ENCODE measurements around the gene UBA7. TPM values are rescaled to one million over a fixed set of nuclear protein-coding genes. Genes with fewer than 3 reads are reported as not detected.

The UBA7 gene
- total RNA-seq, 1 experiment from 2014 or later: 1.2 TPM

- ChIA-PET CTCF (no interaction called here), POLR2A (no interaction called here)
- no peak for ATAC-seq
- TF ChIP-seq JAZF1 (CRISPR knock-in tag; IDR thresholded peaks at IDR 0.05) (no peak), ZNF121 (CRISPR knock-in tag; IDR thresholded peaks at IDR 0.05) (0 out of 2 replicates have a peak, but pooled peaks have one; percentile 36)
- TF ChIP-seq, protein P1, sequence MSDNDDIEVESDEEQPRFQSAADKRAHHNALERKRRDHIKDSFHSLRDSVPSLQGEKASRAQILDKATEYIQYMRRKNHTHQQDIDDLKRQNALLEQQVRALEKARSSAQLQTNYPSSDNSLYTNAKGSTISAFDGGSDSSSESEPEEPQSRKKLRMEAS (CRISPR knock-in tag; IDR thresholded peaks at IDR 0.05): no peak
- Mint-ChIP-seq H3K27ac (no peak overlapping the region), H3K4me1 (no peaks in the 10 kb centered on the region), H3K36me3 (no peaks in the 10 kb centered on the region; the same call in 1 of the 2 replicates), H3K4me3 (no peak overlapping the region), H3K9me3 (no peaks in the 10 kb centered on the region), H3K27me3 (ENCODE audit: low read depth) (no peaks in the 10 kb centered on the region)
- no peak for DNase-seq (ENCODE audit: low spot score)
Measured at GRCh38 chr3:49763981-49764380, 49.8 kb downstream of the UBA7 start.

- no peaks in the 10 kb centered on the region for H3K4me1 Mint-ChIP-seq
- H3K36me3 Mint-ChIP-seq: no peaks in the 10 kb centered on the region; the same call in 1 of the 2 replicates
- H3K27ac Mint-ChIP-seq: no peak overlapping the region
- POLR2A ChIA-PET: no interaction called here
- CTCF ChIA-PET: interaction anchor here (1.6 kb wide), 1 partner anchor 149 kb away, joined by 3 read pairs; no protein-coding TSS in a partner anchor
- H3K9me3 Mint-ChIP-seq: no peaks in the 10 kb centered on the region
- ATAC-seq: no peak
- H3K4me3 Mint-ChIP-seq: no peak overlapping the region
- no peaks in the 10 kb centered on the region for H3K27me3 Mint-ChIP-seq (ENCODE audit: low read depth)
- no peak for DNase-seq (ENCODE audit: low spot score)
- TF ChIP-seq ZNF138 (CRISPR knock-in tag; conservative IDR thresholded peaks at IDR 0.05) (no peak), MYBL2 (CRISPR knock-in tag; IDR thresholded peaks at IDR 0.05) (no peak), CREB1 (CRISPR knock-in tag; IDR thresholded peaks at IDR 0.05) (no peak), AFF4 (CRISPR knock-in tag; IDR thresholded peaks at IDR 0.05; ENCODE audit: borderline replicate concordance) (no peak), IRF2 (CRISPR knock-in tag; IDR thresholded peaks at IDR 0.05; ENCODE audit: borderline replicate concordance, low read depth) (no peak), ZNF416 (CRISPR knock-in tag; IDR thresholded peaks at IDR 0.05) (no peak), ETV6 (CRISPR knock-in tag; IDR thresholded peaks at IDR 0.05) (no peak), NR3C1 (CRISPR knock-in tag; conservative IDR thresholded peaks at IDR 0.05; ENCODE audit: low read depth) (no peak), ZNF317 (CRISPR knock-in tag; IDR thresholded peaks at IDR 0.05; ENCODE audit: borderline replicate concordance, low read depth) (no peak), FOXP1 (CRISPR knock-in tag; IDR thresholded peaks at IDR 0.05; ENCODE audit: borderline replicate concordance) (no peak), E2F1 (CRISPR knock-in tag; IDR thresholded peaks at IDR 0.05) (no peak), TEAD1 (CRISPR knock-in tag; IDR thresholded peaks at IDR 0.05) (no peak), KAT7 (CRISPR knock-in tag; IDR thresholded peaks at IDR 0.05; ENCODE audit: borderline replicate concordance) (no peak)
- TF ChIP-seq, protein P2, sequence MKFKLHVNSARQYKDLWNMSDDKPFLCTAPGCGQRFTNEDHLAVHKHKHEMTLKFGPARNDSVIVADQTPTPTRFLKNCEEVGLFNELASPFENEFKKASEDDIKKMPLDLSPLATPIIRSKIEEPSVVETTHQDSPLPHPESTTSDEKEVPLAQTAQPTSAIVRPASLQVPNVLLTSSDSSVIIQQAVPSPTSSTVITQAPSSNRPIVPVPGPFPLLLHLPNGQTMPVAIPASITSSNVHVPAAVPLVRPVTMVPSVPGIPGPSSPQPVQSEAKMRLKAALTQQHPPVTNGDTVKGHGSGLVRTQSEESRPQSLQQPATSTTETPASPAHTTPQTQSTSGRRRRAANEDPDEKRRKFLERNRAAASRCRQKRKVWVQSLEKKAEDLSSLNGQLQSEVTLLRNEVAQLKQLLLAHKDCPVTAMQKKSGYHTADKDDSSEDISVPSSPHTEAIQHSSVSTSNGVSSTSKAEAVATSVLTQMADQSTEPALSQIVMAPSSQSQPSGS (CRISPR knock-in tag; IDR thresholded peaks at IDR 0.05; ENCODE audit: borderline replicate concordance, low read depth): no peak
- TF ChIP-seq, protein P3, sequence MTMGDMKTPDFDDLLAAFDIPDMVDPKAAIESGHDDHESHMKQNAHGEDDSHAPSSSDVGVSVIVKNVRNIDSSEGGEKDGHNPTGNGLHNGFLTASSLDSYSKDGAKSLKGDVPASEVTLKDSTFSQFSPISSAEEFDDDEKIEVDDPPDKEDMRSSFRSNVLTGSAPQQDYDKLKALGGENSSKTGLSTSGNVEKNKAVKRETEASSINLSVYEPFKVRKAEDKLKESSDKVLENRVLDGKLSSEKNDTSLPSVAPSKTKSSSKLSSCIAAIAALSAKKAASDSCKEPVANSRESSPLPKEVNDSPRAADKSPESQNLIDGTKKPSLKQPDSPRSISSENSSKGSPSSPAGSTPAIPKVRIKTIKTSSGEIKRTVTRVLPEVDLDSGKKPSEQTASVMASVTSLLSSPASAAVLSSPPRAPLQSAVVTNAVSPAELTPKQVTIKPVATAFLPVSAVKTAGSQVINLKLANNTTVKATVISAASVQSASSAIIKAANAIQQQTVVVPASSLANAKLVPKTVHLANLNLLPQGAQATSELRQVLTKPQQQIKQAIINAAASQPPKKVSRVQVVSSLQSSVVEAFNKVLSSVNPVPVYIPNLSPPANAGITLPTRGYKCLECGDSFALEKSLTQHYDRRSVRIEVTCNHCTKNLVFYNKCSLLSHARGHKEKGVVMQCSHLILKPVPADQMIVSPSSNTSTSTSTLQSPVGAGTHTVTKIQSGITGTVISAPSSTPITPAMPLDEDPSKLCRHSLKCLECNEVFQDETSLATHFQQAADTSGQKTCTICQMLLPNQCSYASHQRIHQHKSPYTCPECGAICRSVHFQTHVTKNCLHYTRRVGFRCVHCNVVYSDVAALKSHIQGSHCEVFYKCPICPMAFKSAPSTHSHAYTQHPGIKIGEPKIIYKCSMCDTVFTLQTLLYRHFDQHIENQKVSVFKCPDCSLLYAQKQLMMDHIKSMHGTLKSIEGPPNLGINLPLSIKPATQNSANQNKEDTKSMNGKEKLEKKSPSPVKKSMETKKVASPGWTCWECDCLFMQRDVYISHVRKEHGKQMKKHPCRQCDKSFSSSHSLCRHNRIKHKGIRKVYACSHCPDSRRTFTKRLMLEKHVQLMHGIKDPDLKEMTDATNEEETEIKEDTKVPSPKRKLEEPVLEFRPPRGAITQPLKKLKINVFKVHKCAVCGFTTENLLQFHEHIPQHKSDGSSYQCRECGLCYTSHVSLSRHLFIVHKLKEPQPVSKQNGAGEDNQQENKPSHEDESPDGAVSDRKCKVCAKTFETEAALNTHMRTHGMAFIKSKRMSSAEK (CRISPR knock-in tag; IDR thresholded peaks at IDR 0.05; ENCODE audit: borderline replicate concordance): no peak
- TF ChIP-seq, protein P4, sequence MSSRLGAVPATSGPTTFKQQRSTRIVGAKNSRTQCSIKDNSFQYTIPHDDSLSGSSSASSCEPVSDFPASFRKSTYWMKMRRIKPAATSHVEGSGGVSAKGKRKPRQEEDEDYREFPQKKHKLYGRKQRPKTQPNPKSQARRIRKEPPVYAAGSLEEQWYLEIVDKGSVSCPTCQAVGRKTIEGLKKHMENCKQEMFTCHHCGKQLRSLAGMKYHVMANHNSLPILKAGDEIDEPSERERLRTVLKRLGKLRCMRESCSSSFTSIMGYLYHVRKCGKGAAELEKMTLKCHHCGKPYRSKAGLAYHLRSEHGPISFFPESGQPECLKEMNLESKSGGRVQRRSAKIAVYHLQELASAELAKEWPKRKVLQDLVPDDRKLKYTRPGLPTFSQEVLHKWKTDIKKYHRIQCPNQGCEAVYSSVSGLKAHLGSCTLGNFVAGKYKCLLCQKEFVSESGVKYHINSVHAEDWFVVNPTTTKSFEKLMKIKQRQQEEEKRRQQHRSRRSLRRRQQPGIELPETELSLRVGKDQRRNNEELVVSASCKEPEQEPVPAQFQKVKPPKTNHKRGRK (CRISPR knock-in tag; IDR thresholded peaks at IDR 0.05; ENCODE audit: borderline replicate concordance): no peak
- TF ChIP-seq, protein P5, sequence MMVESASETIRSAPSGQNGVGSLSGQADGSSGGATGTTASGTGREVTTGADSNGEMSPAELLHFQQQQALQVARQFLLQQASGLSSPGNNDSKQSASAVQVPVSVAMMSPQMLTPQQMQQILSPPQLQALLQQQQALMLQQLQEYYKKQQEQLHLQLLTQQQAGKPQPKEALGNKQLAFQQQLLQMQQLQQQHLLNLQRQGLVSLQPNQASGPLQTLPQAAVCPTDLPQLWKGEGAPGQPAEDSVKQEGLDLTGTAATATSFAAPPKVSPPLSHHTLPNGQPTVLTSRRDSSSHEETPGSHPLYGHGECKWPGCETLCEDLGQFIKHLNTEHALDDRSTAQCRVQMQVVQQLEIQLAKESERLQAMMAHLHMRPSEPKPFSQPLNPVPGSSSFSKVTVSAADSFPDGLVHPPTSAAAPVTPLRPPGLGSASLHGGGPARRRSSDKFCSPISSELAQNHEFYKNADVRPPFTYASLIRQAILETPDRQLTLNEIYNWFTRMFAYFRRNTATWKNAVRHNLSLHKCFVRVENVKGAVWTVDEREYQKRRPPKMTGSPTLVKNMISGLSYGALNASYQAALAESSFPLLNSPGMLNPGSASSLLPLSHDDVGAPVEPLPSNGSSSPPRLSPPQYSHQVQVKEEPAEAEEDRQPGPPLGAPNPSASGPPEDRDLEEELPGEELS (CRISPR knock-in tag; IDR thresholded peaks at IDR 0.05): no peak
Measured at GRCh38 chr3:49761661-49762060, 52.1 kb downstream of the UBA7 start.
